HEK293 (cell line): ENCODE measurements around the gene SPAG8.

Experiments used
- CTCF ChIA-PET: fragments of 350-600 bp; formaldehyde crosslinking; extraction: SDS; loops from one replicate; lab custom pipeline; 2021; ENCODE audit warnings: antibody characterized with exemption; lab: Yijun Ruan, JAX
- POLR2A ChIA-PET: fragments of 300-600 bp; formaldehyde crosslinking; extraction: SDS; loops from one replicate; lab custom pipeline; 2020; ENCODE audit warnings: antibody characterized with exemption, inconsistent platforms; lab: Yijun Ruan, JAX
- H3K27ac ChIP-seq: fragments of 200-500 bp; sonication (Bioruptor generic); 2 replicates; pipeline ENCODE4 v1.5.1; 2014; ENCODE audit warnings: low read depth, low read length, control low read depth, inconsistent platforms; ENCODE audit errors: extremely low read depth
- H3K36me3 ChIP-seq, 2 experiments: fragments of 200-500 bp in 1 of 2; sonication (Bioruptor generic) in 1 of 2; 1 replicate in 1 of 2; 2 replicates in 1 of 2; pipeline ENCODE4 v1.5.1; 2014 to 2017; ENCODE audit warnings: inconsistent platforms in 2 of 2, low read length in 2 of 2; ENCODE audit not compliant: control insufficient read depth in 2 of 2, insufficient read depth in 1 of 2
- H3K4me1 ChIP-seq: fragments of 200-500 bp; sonication (Bioruptor generic); 2 replicates; pipeline ENCODE4 v1.5.1; 2014; ENCODE audit warnings: mild to moderate bottlenecking, low read length, inconsistent platforms; ENCODE audit not compliant: control insufficient read depth, insufficient read depth
- H3K4me3 ChIP-seq: 2 replicates; pipeline ENCODE4 v1.5.1; 2011; ENCODE audit warnings: low read depth, mild to moderate bottlenecking, control low read depth, low read length, moderate library complexity
- H3K9me3 ChIP-seq: fragments of 200-500 bp; sonication (Bioruptor generic); 2 replicates; pipeline ENCODE4 v1.5.1; 2014; ENCODE audit warnings: low read depth, low read length, inconsistent platforms; ENCODE audit not compliant: control insufficient read depth, insufficient read depth
- BCL11A ChIP-seq: fragments of 450-650 bp; formaldehyde crosslinking; IDR thresholded peaks from 2 replicates; pipeline ENCODE4 v1.5.1; 2016; ENCODE audit warnings: low read depth, missing biosample characterization, missing genetic modification characterization
- BCL11B ChIP-seq: fragments of 450-650 bp; formaldehyde crosslinking; IDR thresholded peaks from 2 replicates; pipeline ENCODE4 v1.5.1; 2016; ENCODE audit warnings: low read depth, missing biosample characterization, missing genetic modification characterization
- GLIS1 ChIP-seq: fragments of 450-650 bp; formaldehyde crosslinking; IDR thresholded peaks from 2 replicates; pipeline ENCODE4 v1.5.1; 2016; ENCODE audit warnings: missing biosample characterization, missing genetic modification characterization
- KLF9 ChIP-seq: fragments of 450-650 bp; formaldehyde crosslinking; IDR thresholded peaks from 2 replicates; pipeline ENCODE4 v1.5.1; 2016; ENCODE audit warnings: missing biosample characterization, missing genetic modification characterization, low read depth
- PATZ1 ChIP-seq: fragments of 450-650 bp; formaldehyde crosslinking; IDR thresholded peaks from 2 replicates; pipeline ENCODE4 v1.5.1; 2016; ENCODE audit warnings: missing biosample characterization, missing genetic modification characterization
- RBAK ChIP-seq: fragments of 450-650 bp; formaldehyde crosslinking; IDR thresholded peaks from 2 replicates; pipeline ENCODE4 v1.5.1; 2016; ENCODE audit warnings: missing biosample characterization, missing genetic modification characterization
- SCRT1 ChIP-seq: fragments of 450-650 bp; formaldehyde crosslinking; IDR thresholded peaks from 2 replicates; pipeline ENCODE4 v1.5.1; 2016; ENCODE audit warnings: missing biosample characterization, missing genetic modification characterization, borderline replicate concordance
- TRIM28 ChIP-seq: IDR thresholded peaks from 2 replicates; pipeline ENCODE4 v1.6.1; 2011; ENCODE audit warnings: low read length, control low read depth, borderline replicate concordance
- YY2 ChIP-seq: fragments of 450-650 bp; formaldehyde crosslinking; IDR thresholded peaks from 2 replicates; pipeline ENCODE4 v1.5.1; 2016; ENCODE audit warnings: missing biosample characterization, missing genetic modification characterization
- ZNF175 ChIP-seq: fragments of 450-650 bp; formaldehyde crosslinking; IDR thresholded peaks from 2 replicates; pipeline ENCODE4 v1.5.1; 2016; ENCODE audit warnings: missing biosample characterization, missing genetic modification characterization
- ZNF280C ChIP-seq: fragments of 450-650 bp; formaldehyde crosslinking; IDR thresholded peaks from 2 replicates; pipeline ENCODE4 v1.5.1; 2016; ENCODE audit warnings: missing biosample characterization, missing genetic modification characterization
- ZNF311 ChIP-seq: fragments of 450-650 bp; formaldehyde crosslinking; IDR thresholded peaks from 2 replicates; pipeline ENCODE4 v1.5.1; 2017; ENCODE audit warnings: missing biosample characterization, missing genetic modification characterization, borderline replicate concordance
- ZNF324 ChIP-seq: fragments of 450-650 bp; formaldehyde crosslinking; IDR thresholded peaks from 2 replicates; pipeline ENCODE4 v1.5.1; 2016; ENCODE audit warnings: missing biosample characterization, missing genetic modification characterization
- ZNF48 ChIP-seq: fragments of 450-650 bp; formaldehyde crosslinking; IDR thresholded peaks from 2 replicates; pipeline ENCODE4 v1.5.1; 2016; ENCODE audit warnings: missing biosample characterization, missing genetic modification characterization
- ZNF501 ChIP-seq: fragments of 450-650 bp; formaldehyde crosslinking; IDR thresholded peaks from 2 replicates; pipeline ENCODE4 v1.5.1; 2016; ENCODE audit warnings: missing biosample characterization, missing genetic modification characterization
- ZNF548 ChIP-seq: fragments of 450-650 bp; formaldehyde crosslinking; IDR thresholded peaks from 2 replicates; pipeline ENCODE4 v1.5.1; 2016; ENCODE audit warnings: missing biosample characterization, missing genetic modification characterization
- ZNF585B ChIP-seq: fragments of 450-650 bp; formaldehyde crosslinking; IDR thresholded peaks from 2 replicates; pipeline ENCODE4 v1.5.1; 2016; ENCODE audit warnings: missing biosample characterization, missing genetic modification characterization
- ZNF600 ChIP-seq: fragments of 450-650 bp; formaldehyde crosslinking; IDR thresholded peaks from 2 replicates; pipeline ENCODE4 v1.5.1; 2016; ENCODE audit warnings: missing biosample characterization, missing genetic modification characterization
- ZNF623 ChIP-seq: fragments of 450-650 bp; formaldehyde crosslinking; IDR thresholded peaks from 2 replicates; pipeline ENCODE4 v1.5.1; 2016; ENCODE audit warnings: missing biosample characterization, missing genetic modification characterization
- ZNF658 ChIP-seq: fragments of 450-650 bp; formaldehyde crosslinking; IDR thresholded peaks from 2 replicates; pipeline ENCODE4; 2016; ENCODE audit warnings: missing biosample characterization, missing genetic modification characterization
- ZNF843 ChIP-seq: fragments of 450-650 bp; formaldehyde crosslinking; IDR thresholded peaks from 2 replicates; pipeline ENCODE4 v1.5.1; 2016; ENCODE audit warnings: missing biosample characterization, missing genetic modification characterization
- ZSCAN16 ChIP-seq: fragments of 450-650 bp; formaldehyde crosslinking; IDR thresholded peaks from 2 replicates; pipeline ENCODE4 v1.5.1; 2016; ENCODE audit warnings: missing biosample characterization, missing genetic modification characterization
- ZSCAN30 ChIP-seq: fragments of 450-650 bp; IDR thresholded peaks from 2 replicates; pipeline ENCODE4 v1.5.1; 2018; ENCODE audit warnings: missing biosample characterization, mild to moderate bottlenecking, missing genetic modification characterization, moderate library complexity
- ZXDB ChIP-seq: fragments of 450-650 bp; formaldehyde crosslinking; IDR thresholded peaks from 2 replicates; pipeline ENCODE4 v1.5.1; 2016; ENCODE audit warnings: missing biosample characterization, missing genetic modification characterization
- TF ChIP-seq, protein P1 (sequence below): fragments of 450-650 bp; formaldehyde crosslinking; IDR thresholded peaks from 2 replicates; pipeline ENCODE4 v1.5.1; 2016; ENCODE audit warnings: missing biosample characterization, missing genetic modification characterization
- TF ChIP-seq, protein P2 (sequence below): fragments of 450-650 bp; IDR thresholded peaks from 2 replicates; pipeline ENCODE4 v1.5.1; 2018; ENCODE audit warnings: missing biosample characterization, missing genetic modification characterization

Gene SPAG8

DNA sequence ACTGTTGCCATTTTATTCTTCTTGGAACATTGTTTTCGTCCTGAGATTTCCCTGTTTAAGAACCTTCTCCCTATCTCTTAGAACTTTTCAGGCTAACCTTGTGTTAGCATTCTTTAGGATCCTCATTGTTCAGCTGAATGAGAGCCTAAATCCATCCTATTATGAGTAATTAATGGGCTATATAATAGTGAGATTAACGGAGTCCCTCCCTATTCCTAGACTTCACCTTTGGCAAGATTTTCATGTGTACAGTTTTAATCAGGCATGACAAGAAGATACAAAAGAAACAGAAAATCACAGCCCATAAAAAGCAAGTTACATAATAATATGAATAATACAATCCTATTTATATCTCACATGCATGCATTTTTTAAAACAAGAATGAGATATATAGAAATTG is 48.9 kb downstream of the SPAG8 start:
- Histone ChIP-seq H3K4me3 (no peak overlapping the region), H3K36me3 (peaks cover 0 to 5% of the 10 kb centered on the region in 2 experiments; a peak in 1 of 3 replicates), H3K9me3 (no peaks in the 10 kb centered on the region), H3K4me1 (peaks cover 13% of the 10 kb centered on the region), H3K27ac (no peak overlapping the region)
- POLR2A ChIA-PET: interaction anchor here (0.7 to 0.9 kb wide), 2 partner anchors 73 to 427 kb away, joined by 3 to 5 read pairs; no protein-coding TSS in a partner anchor
- CTCF ChIA-PET: interaction anchor here (1.0 to 1.3 kb wide), 2 partner anchors 13 to 26 kb away, joined by 3 to 6 read pairs; no protein-coding TSS in a partner anchor
- TF ChIP-seq PATZ1 (tag by site-specific recombination): no peak
- no peak for TF ChIP-seq ZNF324 (tag by site-specific recombination)
- no peak for TF ChIP-seq ZNF843 (tag by site-specific recombination)
- TF ChIP-seq ZNF175 (tag by site-specific recombination): no peak
- no peak for TF ChIP-seq ZNF600
- TF ChIP-seq TRIM28: no peak
- no peak for TF ChIP-seq ZNF311 (tag by site-specific recombination)
- TF ChIP-seq KLF9 (tag by site-specific recombination): no peak
- TF ChIP-seq, protein P1, sequence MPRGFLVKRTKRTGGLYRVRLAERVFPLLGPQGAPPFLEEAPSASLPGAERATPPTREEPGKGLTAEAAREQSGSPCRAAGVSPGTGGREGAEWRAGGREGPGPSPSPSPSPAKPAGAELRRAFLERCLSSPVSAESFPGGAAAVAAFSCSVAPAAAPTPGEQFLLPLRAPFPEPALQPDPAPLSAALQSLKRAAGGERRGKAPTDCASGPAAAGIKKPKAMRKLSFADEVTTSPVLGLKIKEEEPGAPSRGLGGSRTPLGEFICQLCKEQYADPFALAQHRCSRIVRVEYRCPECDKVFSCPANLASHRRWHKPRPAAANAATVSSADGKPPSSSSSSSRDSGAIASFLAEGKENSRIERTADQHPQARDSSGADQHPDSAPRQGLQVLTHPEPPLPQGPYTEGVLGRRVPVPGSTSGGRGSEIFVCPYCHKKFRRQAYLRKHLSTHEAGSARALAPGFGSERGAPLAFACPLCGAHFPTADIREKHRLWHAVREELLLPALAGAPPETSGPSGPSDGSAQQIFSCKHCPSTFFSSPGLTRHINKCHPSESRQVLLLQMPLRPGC (tag by site-specific recombination): no peak
- TF ChIP-seq, protein P2, sequence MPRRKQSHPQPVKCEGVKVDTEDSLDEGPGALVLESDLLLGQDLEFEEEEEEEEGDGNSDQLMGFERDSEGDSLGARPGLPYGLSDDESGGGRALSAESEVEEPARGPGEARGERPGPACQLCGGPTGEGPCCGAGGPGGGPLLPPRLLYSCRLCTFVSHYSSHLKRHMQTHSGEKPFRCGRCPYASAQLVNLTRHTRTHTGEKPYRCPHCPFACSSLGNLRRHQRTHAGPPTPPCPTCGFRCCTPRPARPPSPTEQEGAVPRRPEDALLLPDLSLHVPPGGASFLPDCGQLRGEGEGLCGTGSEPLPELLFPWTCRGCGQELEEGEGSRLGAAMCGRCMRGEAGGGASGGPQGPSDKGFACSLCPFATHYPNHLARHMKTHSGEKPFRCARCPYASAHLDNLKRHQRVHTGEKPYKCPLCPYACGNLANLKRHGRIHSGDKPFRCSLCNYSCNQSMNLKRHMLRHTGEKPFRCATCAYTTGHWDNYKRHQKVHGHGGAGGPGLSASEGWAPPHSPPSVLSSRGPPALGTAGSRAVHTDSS (tag by site-specific recombination): no peak
- TF ChIP-seq ZNF501 (tag by site-specific recombination): no peak
- no peak for TF ChIP-seq ZNF548 (tag by site-specific recombination)
- TF ChIP-seq ZNF623 (tag by site-specific recombination): no peak
- TF ChIP-seq ZNF48 (tag by site-specific recombination): no peak
- TF ChIP-seq BCL11B (tag by site-specific recombination): no peak

GRCh38 chr9:35760651-35761050 is 51.4 kb downstream of the SPAG8 start:
- CTCF ChIA-PET: interaction anchor here (0.7 to 2.7 kb wide), 10 partner anchors 9 to 150 kb away, joined by 3 to 12 read pairs (median 4); partner anchors contain the start of genes GBA2 and RGP1
- Histone ChIP-seq H3K4me1 (peaks cover 13% of the 10 kb centered on the region), H3K27ac (no peak overlapping the region), H3K36me3 (peaks cover 0 to 10% of the 10 kb centered on the region in 2 experiments; a peak in 1 of 3 replicates), H3K9me3 (no peaks in the 10 kb centered on the region), H3K4me3 (no peak overlapping the region)
- POLR2A ChIA-PET: interaction anchor here (0.8 to 1.3 kb wide), 3 partner anchors 9 to 172 kb away, joined by 3 to 4 read pairs (median 3); no protein-coding TSS in a partner anchor
- TF ChIP-seq GLIS1 (peak; percentile 40), RBAK (tag by site-specific recombination) (no peak)

DNA sequence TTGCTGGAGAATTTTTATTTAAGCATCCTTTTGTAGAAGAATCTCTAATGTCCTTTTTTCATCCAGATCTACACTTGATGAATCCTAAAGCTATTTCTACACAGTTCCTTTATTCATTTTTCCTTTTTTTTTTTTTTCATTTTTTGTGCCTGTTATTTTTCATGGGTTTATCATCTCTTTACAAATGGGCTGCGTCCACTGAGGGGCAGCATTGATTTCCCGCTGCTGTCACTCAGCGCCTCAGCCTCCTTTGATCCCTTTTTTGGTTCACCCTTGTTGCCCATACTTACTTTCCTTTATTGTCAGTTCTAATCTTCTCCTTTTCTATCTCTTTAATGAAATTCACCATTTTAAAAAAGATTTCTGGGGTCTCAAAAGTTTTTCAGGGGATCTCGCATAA is 52.3 kb downstream of the SPAG8 start:
- Histone ChIP-seq H3K27ac (no peak overlapping the region), H3K4me1 (peaks cover 13% of the 10 kb centered on the region), H3K9me3 (no peaks in the 10 kb centered on the region), H3K4me3 (no peak overlapping the region), H3K36me3 (peaks cover 0 to 16% of the 10 kb centered on the region in 2 experiments; a peak in 1 of 3 replicates)
- ChIA-PET CTCF (interaction anchor here (0.6 to 3.9 kb wide), 9 partner anchors 8 to 663 kb away, joined by 3 to 20 read pairs (median 3); partner anchors contain the start of genes CREB3, PIGO and TLN1), POLR2A (interaction anchor here (0.8 to 1.3 kb wide), 3 partner anchors 10 to 173 kb away, joined by 3 to 4 read pairs (median 3); no protein-coding TSS in a partner anchor)
- TF ChIP-seq ZSCAN30 (tag by site-specific recombination) (no peak), SCRT1 (tag by site-specific recombination) (no peak), ZXDB (tag by site-specific recombination) (no peak), ZNF280C (tag by site-specific recombination) (no peak), ZSCAN16 (tag by site-specific recombination) (no peak), ZNF658 (tag by site-specific recombination) (no peak), ZNF585B (tag by site-specific recombination) (no peak), YY2 (tag by site-specific recombination) (no peak), BCL11A (no peak)
